ENCODE data around the gene NRAP.
A peak's percentile ranks its signal among the peaks of the same experiment; 100 is the strongest.

Gene NRAP

GRCh38 chr10:113557424-113557862 lies 106.4 kb downstream of the NRAP start:
- H3K4me3 ChIP-seq = no peak overlapping the region
- no peaks in the 10 kb centered on the region for H3K4me1 ChIP-seq
- H3K36me3 ChIP-seq = no peaks in the 10 kb centered on the region
- no peaks in the 10 kb centered on the region for H4K20me1 ChIP-seq
- no peak overlapping the region for H3K9ac ChIP-seq
- H3K4me2 ChIP-seq = no peak overlapping the region
- H3K27me3 ChIP-seq = no peaks in the 10 kb centered on the region
- no peak overlapping the region for H3K27ac ChIP-seq
- no peaks in the 10 kb centered on the region for H3K9me3 ChIP-seq
- no peak for TF ChIP-seq Cebpa-rat (IDR thresholded peaks at IDR 0.05)

- Histone ChIP-seq H3K4me2 (no peak overlapping the region), H3K27me3 (no peaks in the 10 kb centered on the region), H3K27ac (no peak overlapping the region), H3K36me3 (no peaks in the 10 kb centered on the region), H4K20me1 (no peaks in the 10 kb centered on the region), H3K4me3 (no peak overlapping the region), H3K4me1 (peaks cover 8% of the 10 kb centered on the region), H3K9me3 (no peaks in the 10 kb centered on the region), H3K9ac (no peak overlapping the region)
- no peak for TF ChIP-seq Cebpa-rat (IDR thresholded peaks at IDR 0.05)
Measured at GRCh38 chr10:113555751-113556150, 108.1 kb downstream of the NRAP start.

GRCh38 chr10:113555245-113555644 lies 108.6 kb downstream of the NRAP start:
- Histone ChIP-seq H3K27me3 (no peaks in the 10 kb centered on the region), H3K27ac (no peak overlapping the region), H3K4me1 (peaks cover 13% of the 10 kb centered on the region)

GRCh38 chr10:113554214-113554613 lies 109.6 kb downstream of the NRAP start:
- Histone ChIP-seq H3K4me2 (no peak overlapping the region), H4K20me1 (no peaks in the 10 kb centered on the region), H3K36me3 (no peaks in the 10 kb centered on the region), H3K9ac (no peak overlapping the region), H3K9me3 (no peaks in the 10 kb centered on the region), H3K27me3 (no peaks in the 10 kb centered on the region), H3K27ac (no peak overlapping the region), H3K4me1 (peaks cover 21% of the 10 kb centered on the region), H3K4me3 (no peak overlapping the region)
- no peak for TF ChIP-seq Cebpa-rat (IDR thresholded peaks at IDR 0.05)

More at GRCh38 chr10:113555245-113555644, 108.6 kb downstream of the NRAP start:
- H3K9ac ChIP-seq = no peak overlapping the region
- no peaks in the 10 kb centered on the region for H3K9me3 ChIP-seq
- H3K4me2 ChIP-seq = no peak overlapping the region
- no peak for TF ChIP-seq Cebpa-rat (IDR thresholded peaks at IDR 0.05)
- H4K20me1 ChIP-seq = no peaks in the 10 kb centered on the region
- H3K4me3 ChIP-seq = no peak overlapping the region
- no peaks in the 10 kb centered on the region for H3K36me3 ChIP-seq

GRCh38 chr10:113553149-113553548 lies 110.7 kb downstream of the NRAP start:
- no peak for TF ChIP-seq Cebpa-rat (IDR thresholded peaks at IDR 0.05)
- H3K27me3 ChIP-seq = no peaks in the 10 kb centered on the region
- H3K9ac ChIP-seq = no peak overlapping the region
- H3K4me3 ChIP-seq = no peak overlapping the region
- H4K20me1 ChIP-seq = no peaks in the 10 kb centered on the region
- H3K36me3 ChIP-seq = no peaks in the 10 kb centered on the region
- no peak overlapping the region for H3K27ac ChIP-seq
- H3K9me3 ChIP-seq = no peaks in the 10 kb centered on the region
- H3K4me2 ChIP-seq = no peak overlapping the region
- peaks cover 21% of the 10 kb centered on the region for H3K4me1 ChIP-seq

GRCh38 chr10:113552701-113553100 lies 111.1 kb downstream of the NRAP start, which contains the start of gene HABP2:
HABP2 (plus strand) TSS chr10:113553053; CDS start chr10:113553122, 69 bp downstream.
- Histone ChIP-seq H3K27me3 (no peaks in the 10 kb centered on the region), H3K4me2 (no peak within 1 kb of the TSS), H3K9ac (no peak within 1 kb of the TSS)

GRCh38 chr10:113552014-113552413 lies 111.8 kb downstream of the NRAP start:
- H3K9ac ChIP-seq = no peak overlapping the region
- no peak overlapping the region for H3K27ac ChIP-seq
- no peak for TF ChIP-seq Cebpa-rat (IDR thresholded peaks at IDR 0.05)
- H3K4me3 ChIP-seq = no peak overlapping the region
- H4K20me1 ChIP-seq = no peaks in the 10 kb centered on the region
- H3K9me3 ChIP-seq = no peaks in the 10 kb centered on the region
- H3K27me3 ChIP-seq = no peaks in the 10 kb centered on the region
- H3K4me2 ChIP-seq = no peak overlapping the region
- peaks cover 21% of the 10 kb centered on the region for H3K4me1 ChIP-seq
- H3K36me3 ChIP-seq = no peaks in the 10 kb centered on the region

More at GRCh38 chr10:113552701-113553100, 111.1 kb downstream of the NRAP start, which contains the start of gene HABP2:
- TF ChIP-seq Cebpa-rat (IDR thresholded peaks at IDR 0.05) = no peak
- no peaks in the 10 kb centered on the region for H3K36me3 ChIP-seq
- H3K4me1 ChIP-seq = peaks cover 21% of the 10 kb centered on the region
- H4K20me1 ChIP-seq = no peaks in the 10 kb centered on the region
- no peak within 1 kb of the TSS for H3K27ac ChIP-seq
- H3K9me3 ChIP-seq = no peaks in the 10 kb centered on the region
- no peak within 1 kb of the TSS for H3K4me3 ChIP-seq

- Histone ChIP-seq H3K4me1 (peaks cover 21% of the 10 kb centered on the region), H3K4me2 (peak overlapping the region; percentile 55), H3K4me3 (no peak overlapping the region), H3K9ac (no peak overlapping the region), H3K9me3 (no peaks in the 10 kb centered on the region), H3K36me3 (no peaks in the 10 kb centered on the region), H3K27ac (0 out of 2 replicates have a peak overlapping the region, but pooled peaks have one; percentile 3), H3K27me3 (no peaks in the 10 kb centered on the region), H4K20me1 (no peaks in the 10 kb centered on the region)
- no peak for TF ChIP-seq Cebpa-rat (IDR thresholded peaks at IDR 0.05)
Measured at GRCh38 chr10:113550365-113550764, 113.5 kb downstream of the NRAP start.

- Histone ChIP-seq H3K27me3 (no peaks in the 10 kb centered on the region), H3K36me3 (no peaks in the 10 kb centered on the region), H3K27ac (0 out of 2 replicates have a peak overlapping the region, but pooled peaks have one; percentile 3)
Measured at GRCh38 chr10:113549856-113550255, 114.0 kb downstream of the NRAP start.

GRCh38 chr10:113547426-113547825 lies 116.4 kb downstream of the NRAP start:
- Histone ChIP-seq H3K27me3 (no peaks in the 10 kb centered on the region), H3K27ac (no peak overlapping the region), H3K36me3 (no peaks in the 10 kb centered on the region), H3K9ac (no peak overlapping the region), H4K20me1 (no peaks in the 10 kb centered on the region), H3K9me3 (no peaks in the 10 kb centered on the region), H3K4me1 (peaks cover 21% of the 10 kb centered on the region), H3K4me3 (no peak overlapping the region), H3K4me2 (no peak overlapping the region)
- TF ChIP-seq Cebpa-rat (IDR thresholded peaks at IDR 0.05) = no peak

More at GRCh38 chr10:113549856-113550255, 114.0 kb downstream of the NRAP start:
- Histone ChIP-seq H3K4me3 (no peak overlapping the region), H3K4me1 (peaks cover 21% of the 10 kb centered on the region), H3K9me3 (no peaks in the 10 kb centered on the region), H4K20me1 (no peaks in the 10 kb centered on the region), H3K9ac (no peak overlapping the region), H3K4me2 (peak overlapping the region; percentile 55; the same call in 1 of the 2 replicates)
- TF ChIP-seq Cebpa-rat (IDR thresholded peaks at IDR 0.05) = no peak

GRCh38 chr10:113544392-113544791 lies 119.4 kb downstream of the NRAP start:
- Histone ChIP-seq H3K9me3 (no peaks in the 10 kb centered on the region), H3K27me3 (no peaks in the 10 kb centered on the region), H3K27ac (no peak overlapping the region), H3K4me3 (no peak overlapping the region), H4K20me1 (no peaks in the 10 kb centered on the region), H3K36me3 (no peaks in the 10 kb centered on the region), H3K4me2 (no peak overlapping the region), H3K4me1 (peaks cover 4% of the 10 kb centered on the region), H3K9ac (no peak overlapping the region)
- no peak for TF ChIP-seq Cebpa-rat (IDR thresholded peaks at IDR 0.05)

Measured in BLaER1 (cell line).